UCSD-AML1 (cell line): Measurements from ENCODE around the gene RWDD1.
"Not testable (repeated sequence)": the region's sequence is repeated elsewhere in the genome, so short reads cannot be mapped to it uniquely, and the experiment has no call there.

ENCODE experiments used
- DNase-seq: peaks from one replicate; lab custom pipeline; 2025; ENCODE audit not compliant: unreplicated experiment; lab: John Stamatoyannopoulos, UW

Gene RWDD1

GRCh38 chr6:116603916-116604315 lies 32.6 kb downstream of the RWDD1 start:
- not testable (repeated sequence) for DNase-seq

- DNase-seq = not testable (repeated sequence)
Observed at GRCh38 chr6:116604868-116605267, 33.6 kb downstream of the RWDD1 start.

GRCh38 chr6:116605935-116606334 lies 34.6 kb downstream of the RWDD1 start:
- no peak for DNase-seq

GRCh38 chr6:116611056-116611455 lies 39.8 kb downstream of the RWDD1 start:
- DNase-seq = no peak

- peak; percentile 79 for DNase-seq
Observed at GRCh38 chr6:116615937-116616736, 44.8 kb downstream of the RWDD1 start, which contains the start of gene RSPH4A. Gene RSPH4A, plus strand, starts transcription at chr6:116616479. Its CDS starts 145 bp downstream, at chr6:116616624.

GRCh38 chr6:116616737-116617053 lies 45.4 kb downstream of the RWDD1 start:
- DNase-seq = peak; percentile 19

- no peak for DNase-seq
Observed at GRCh38 chr6:116624036-116624805, 52.9 kb downstream of the RWDD1 start.

GRCh38 chr6:116625872-116626271 lies 54.6 kb downstream of the RWDD1 start:
- no peak for DNase-seq

- no peak for DNase-seq
Observed at GRCh38 chr6:116629563-116629981, 58.3 kb downstream of the RWDD1 start.

- DNase-seq = peak; percentile 9
Observed at GRCh38 chr6:116631379-116631990, 60.2 kb downstream of the RWDD1 start.

GRCh38 chr6:116633685-116634084 lies 62.4 kb downstream of the RWDD1 start:
- DNase-seq = no peak
